ENCODE measurements around the gene TPRX1. TPM values are rescaled to one million over a fixed set of nuclear protein-coding genes. Genes with fewer than 3 reads are reported as not detected.
"Not testable (repeated sequence)": the region's sequence is repeated elsewhere in the genome, so short reads cannot be mapped to it uniquely, and the experiment has no call there.

The TPRX1 gene
- total RNA-seq (2012; rRNA removed), result not detected in 2 replicates

DNA sequence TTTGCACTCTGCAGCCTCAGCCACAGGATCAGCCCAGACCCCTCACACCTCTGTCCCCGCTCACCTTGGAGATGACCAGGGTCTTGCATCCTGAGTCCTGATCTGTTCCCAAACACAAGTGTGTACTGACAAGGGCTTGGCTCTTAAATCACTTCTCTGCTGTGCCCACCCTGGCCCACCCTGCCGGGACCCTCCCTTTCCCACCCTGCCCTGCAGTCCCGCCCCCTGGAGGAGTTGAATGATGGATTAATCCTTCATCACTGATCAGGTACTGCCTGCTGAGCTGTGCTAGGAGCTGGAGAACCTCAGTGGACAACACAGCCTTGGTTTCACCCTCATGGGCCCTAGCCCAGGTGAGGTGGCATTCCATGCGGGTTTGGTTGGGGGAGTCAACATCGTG is at the start of gene TPRX1:
Gene TPRX1, minus strand, starts transcription at position 101 of the 400 bp plus-strand sequence. Its CDS starts 12 bp downstream, at position 89.
- not testable (repeated sequence) for H3K4me2 ChIP-seq (ENCODE audit: low read length); H3K36me3 ChIP-seq (ENCODE audit: insufficient read depth, low read length); H3K27me3 ChIP-seq (ENCODE audit: control insufficient read depth, insufficient read depth, low read length); H3K4me3 ChIP-seq (ENCODE audit: low read length); H3K4me1 ChIP-seq (ENCODE audit: control insufficient read depth, insufficient read depth, low read length); H3K9me3 ChIP-seq (replicated peaks; ENCODE audit: low read length); H3K9ac ChIP-seq (ENCODE audit: low read depth, low read length)

GRCh38 chr19:47853003-47853402 is 48.7 kb upstream of the TPRX1 start:
- H3K36me3 ChIP-seq (ENCODE audit: insufficient read depth, low read length), result no peaks in the 10 kb centered on the region
- H3K4me1 ChIP-seq (ENCODE audit: control insufficient read depth, insufficient read depth, low read length), result no peaks in the 10 kb centered on the region
- no peak overlapping the region for H3K4me3 ChIP-seq (ENCODE audit: low read length)
- H3K9ac ChIP-seq (ENCODE audit: low read depth, low read length), result no peak overlapping the region
- no peak overlapping the region for H3K4me2 ChIP-seq (ENCODE audit: low read length)
- no peaks in the 10 kb centered on the region for H3K9me3 ChIP-seq (replicated peaks; ENCODE audit: low read length)
- H3K27me3 ChIP-seq (ENCODE audit: control insufficient read depth, insufficient read depth, low read length), result peaks cover 43% of the 10 kb centered on the region

- no peaks in the 10 kb centered on the region for H3K36me3 ChIP-seq (ENCODE audit: insufficient read depth, low read length)
- no peak overlapping the region for H3K9ac ChIP-seq (ENCODE audit: low read depth, low read length)
- H3K4me2 ChIP-seq (ENCODE audit: low read length), result no peak overlapping the region
- H3K4me3 ChIP-seq (ENCODE audit: low read length), result no peak overlapping the region
- H3K27me3 ChIP-seq (ENCODE audit: control insufficient read depth, insufficient read depth, low read length), result peaks cover 44% of the 10 kb centered on the region
- no peaks in the 10 kb centered on the region for H3K4me1 ChIP-seq (ENCODE audit: control insufficient read depth, insufficient read depth, low read length)
- no peaks in the 10 kb centered on the region for H3K9me3 ChIP-seq (replicated peaks; ENCODE audit: low read length)
Measured at GRCh38 chr19:47848823-47849473, 44.6 kb upstream of the TPRX1 start.

- no peaks in the 10 kb centered on the region for H3K4me1 ChIP-seq (ENCODE audit: control insufficient read depth, insufficient read depth, low read length)
- no peak overlapping the region for H3K4me3 ChIP-seq (ENCODE audit: low read length)
- no peak overlapping the region for H3K9ac ChIP-seq (ENCODE audit: low read depth, low read length)
- H3K9me3 ChIP-seq (replicated peaks; ENCODE audit: low read length), result no peaks in the 10 kb centered on the region
- no peak overlapping the region for H3K4me2 ChIP-seq (ENCODE audit: low read length)
- no peaks in the 10 kb centered on the region for H3K36me3 ChIP-seq (ENCODE audit: insufficient read depth, low read length)
- peaks cover 43% of the 10 kb centered on the region for H3K27me3 ChIP-seq (ENCODE audit: control insufficient read depth, insufficient read depth, low read length)
Measured at GRCh38 chr19:47848425-47848822, 44.1 kb upstream of the TPRX1 start.

DNA sequence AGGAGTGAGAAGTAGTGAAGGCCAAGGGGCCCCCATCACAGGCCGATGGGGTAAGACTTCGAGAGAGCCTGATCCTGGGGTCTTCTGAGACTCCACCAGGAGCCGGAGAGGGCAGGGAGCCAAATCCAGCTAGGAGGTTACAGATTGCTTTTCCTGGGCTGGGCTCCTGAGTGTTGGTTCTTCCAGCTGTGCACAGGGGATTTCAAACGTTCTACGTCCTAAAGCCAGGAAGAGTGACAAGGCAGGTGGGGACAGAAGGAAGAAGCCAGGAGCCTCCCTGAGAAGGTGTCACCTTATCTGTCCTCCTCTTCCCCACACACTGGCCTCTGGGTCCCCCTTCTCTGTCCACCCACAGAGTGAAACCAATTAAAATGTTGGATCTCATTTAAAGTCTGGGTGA is 38.6 kb upstream of the TPRX1 start:
- H3K27me3 ChIP-seq (ENCODE audit: control insufficient read depth, insufficient read depth, low read length), result peaks cover 34% of the 10 kb centered on the region
- no peaks in the 10 kb centered on the region for H3K9me3 ChIP-seq (replicated peaks; ENCODE audit: low read length)
- no peak overlapping the region for H3K4me2 ChIP-seq (ENCODE audit: low read length)
- H3K4me1 ChIP-seq (ENCODE audit: control insufficient read depth, insufficient read depth, low read length), result no peaks in the 10 kb centered on the region
- no peak overlapping the region for H3K9ac ChIP-seq (ENCODE audit: low read depth, low read length)
- no peak overlapping the region for H3K4me3 ChIP-seq (ENCODE audit: low read length)
- no peaks in the 10 kb centered on the region for H3K36me3 ChIP-seq (ENCODE audit: insufficient read depth, low read length)

DNA sequence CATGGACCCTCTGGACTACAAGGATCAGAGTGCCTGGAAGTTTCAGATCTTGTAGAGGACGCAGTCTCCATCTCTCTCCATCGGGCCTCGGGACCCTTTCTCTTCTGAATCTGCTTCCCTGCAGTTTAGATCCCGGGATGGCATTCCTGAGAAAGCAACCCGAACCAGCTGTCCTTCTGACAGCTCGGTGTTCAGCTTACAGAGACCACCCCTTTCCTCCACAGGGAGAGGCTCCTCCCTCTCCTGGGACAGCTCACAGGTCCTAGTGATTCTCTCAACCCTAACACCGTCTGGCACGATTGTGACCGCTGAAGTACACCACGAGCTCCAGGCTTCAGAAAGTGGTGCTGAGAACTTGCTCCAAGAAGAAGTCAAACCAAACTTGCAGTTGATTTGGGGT is 35.6 kb upstream of the TPRX1 start:
- no peak overlapping the region for H3K4me3 ChIP-seq (ENCODE audit: low read length)
- no peaks in the 10 kb centered on the region for H3K4me1 ChIP-seq (ENCODE audit: control insufficient read depth, insufficient read depth, low read length)
- no peaks in the 10 kb centered on the region for H3K9me3 ChIP-seq (replicated peaks; ENCODE audit: low read length)

GRCh38 chr19:47839411-47839810 is 35.1 kb upstream of the TPRX1 start:
- Histone ChIP-seq H3K9ac (ENCODE audit: low read depth, low read length) (no peak overlapping the region), H3K4me3 (ENCODE audit: low read length) (no peak overlapping the region), H3K27me3 (ENCODE audit: control insufficient read depth, insufficient read depth, low read length) (peaks cover 26% of the 10 kb centered on the region), H3K9me3 (replicated peaks; ENCODE audit: low read length) (no peaks in the 10 kb centered on the region), H3K36me3 (ENCODE audit: insufficient read depth, low read length) (no peaks in the 10 kb centered on the region), H3K4me2 (ENCODE audit: low read length) (no peak overlapping the region), H3K4me1 (ENCODE audit: control insufficient read depth, insufficient read depth, low read length) (no peaks in the 10 kb centered on the region)

More for the DNA sequence above, 35.6 kb upstream of the TPRX1 start:
- Histone ChIP-seq H3K36me3 (ENCODE audit: insufficient read depth, low read length) (no peaks in the 10 kb centered on the region), H3K27me3 (ENCODE audit: control insufficient read depth, insufficient read depth, low read length) (peaks cover 29% of the 10 kb centered on the region), H3K4me2 (ENCODE audit: low read length) (no peak overlapping the region), H3K9ac (ENCODE audit: low read depth, low read length) (no peak overlapping the region)

DNA sequence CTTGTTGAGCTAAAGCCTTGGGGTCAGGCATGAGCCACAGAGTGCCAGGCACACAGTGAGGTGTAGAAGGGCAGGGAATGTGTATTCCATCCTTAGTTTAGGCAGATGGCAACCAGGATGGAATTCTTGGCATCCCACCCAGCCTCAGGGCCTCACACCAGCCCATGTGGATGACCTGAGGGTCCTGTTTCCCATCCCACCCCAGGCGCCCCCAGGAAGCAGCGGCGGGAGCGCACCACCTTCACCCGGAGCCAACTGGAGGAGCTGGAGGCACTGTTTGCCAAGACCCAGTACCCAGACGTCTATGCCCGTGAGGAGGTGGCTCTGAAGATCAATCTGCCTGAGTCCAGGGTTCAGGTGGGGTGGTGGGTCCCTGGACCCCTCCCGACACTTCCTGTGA is 31.7 kb upstream of the TPRX1 start:
- Histone ChIP-seq H3K4me2 (ENCODE audit: low read length) (no peak overlapping the region), H3K9ac (ENCODE audit: low read depth, low read length) (no peak overlapping the region), H3K27me3 (ENCODE audit: control insufficient read depth, insufficient read depth, low read length) (peaks cover 8% of the 10 kb centered on the region), H3K4me3 (ENCODE audit: low read length) (no peak overlapping the region), H3K9me3 (replicated peaks; ENCODE audit: low read length) (no peaks in the 10 kb centered on the region), H3K4me1 (ENCODE audit: control insufficient read depth, insufficient read depth, low read length) (no peaks in the 10 kb centered on the region), H3K36me3 (ENCODE audit: insufficient read depth, low read length) (no peaks in the 10 kb centered on the region)

DNA sequence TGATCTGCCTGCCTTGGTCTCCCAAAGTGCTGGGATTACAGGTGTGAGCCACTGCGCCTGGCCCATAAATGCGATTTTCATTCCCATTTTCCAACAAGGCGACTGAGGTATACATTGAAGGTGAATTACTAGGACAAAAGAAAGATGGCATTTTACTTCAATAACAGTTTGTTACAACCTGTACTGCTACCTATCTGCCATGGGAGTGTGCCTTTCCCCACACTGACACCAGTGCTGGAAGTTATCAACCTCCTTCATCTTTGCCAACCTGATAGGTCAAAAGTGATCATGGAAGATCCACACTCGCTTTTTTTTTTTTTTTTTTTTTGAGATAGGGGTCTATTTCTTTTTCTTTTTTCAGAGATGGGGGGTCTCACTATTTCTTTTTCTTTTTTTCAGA is 28.4 kb upstream of the TPRX1 start:
- no peak overlapping the region for H3K4me3 ChIP-seq (ENCODE audit: low read length)
- H3K9ac ChIP-seq (ENCODE audit: low read depth, low read length), result no peak overlapping the region
- no peaks in the 10 kb centered on the region for H3K4me1 ChIP-seq (ENCODE audit: control insufficient read depth, insufficient read depth, low read length)
- H3K27me3 ChIP-seq (ENCODE audit: control insufficient read depth, insufficient read depth, low read length), result peaks cover 8% of the 10 kb centered on the region
- H3K9me3 ChIP-seq (replicated peaks; ENCODE audit: low read length), result no peaks in the 10 kb centered on the region
- no peak overlapping the region for H3K4me2 ChIP-seq (ENCODE audit: low read length)
- no peaks in the 10 kb centered on the region for H3K36me3 ChIP-seq (ENCODE audit: insufficient read depth, low read length)

DNA sequence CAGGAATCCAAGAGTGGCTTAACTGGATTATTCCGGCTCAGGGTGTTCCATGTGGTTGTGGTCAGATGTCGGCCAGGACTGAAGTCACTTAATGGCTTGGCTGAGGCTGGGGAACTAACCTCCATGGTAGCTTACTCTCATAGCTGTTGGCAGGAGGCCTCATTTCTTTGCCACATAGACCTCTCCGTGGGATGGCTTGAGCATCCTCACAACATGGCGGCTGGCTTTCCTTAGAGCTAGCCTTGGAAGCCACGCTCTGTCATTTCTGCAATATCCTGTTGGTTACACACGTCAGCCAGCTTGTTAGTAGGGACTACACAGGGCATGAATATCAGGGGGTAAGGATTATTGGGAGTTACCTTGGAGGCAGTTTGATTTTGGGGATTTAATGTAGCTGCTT is 22.4 kb upstream of the TPRX1 start:
- H3K4me2 ChIP-seq (ENCODE audit: low read length), result no peak overlapping the region
- no peak overlapping the region for H3K4me3 ChIP-seq (ENCODE audit: low read length)
- peaks cover 30% of the 10 kb centered on the region for H3K27me3 ChIP-seq (ENCODE audit: control insufficient read depth, insufficient read depth, low read length)
- no peaks in the 10 kb centered on the region for H3K9me3 ChIP-seq (replicated peaks; ENCODE audit: low read length)
- no peak overlapping the region for H3K9ac ChIP-seq (ENCODE audit: low read depth, low read length)
- H3K36me3 ChIP-seq (ENCODE audit: insufficient read depth, low read length), result no peaks in the 10 kb centered on the region
- H3K4me1 ChIP-seq (ENCODE audit: control insufficient read depth, insufficient read depth, low read length), result no peaks in the 10 kb centered on the region

GRCh38 chr19:47824396-47824795 is 20.0 kb upstream of the TPRX1 start:
- Histone ChIP-seq H3K36me3 (ENCODE audit: insufficient read depth, low read length) (no peaks in the 10 kb centered on the region), H3K4me3 (ENCODE audit: low read length) (no peak overlapping the region), H3K4me2 (ENCODE audit: low read length) (no peak overlapping the region), H3K9me3 (replicated peaks; ENCODE audit: low read length) (no peaks in the 10 kb centered on the region), H3K27me3 (ENCODE audit: control insufficient read depth, insufficient read depth, low read length) (peaks cover 52% of the 10 kb centered on the region), H3K4me1 (ENCODE audit: control insufficient read depth, insufficient read depth, low read length) (no peaks in the 10 kb centered on the region), H3K9ac (ENCODE audit: low read depth, low read length) (no peak overlapping the region)

GRCh38 chr19:47821460-47822020 is 17.2 kb upstream of the TPRX1 start, which contains the start of gene CRX:
TSS of gene CRX (plus strand) at chr19:47821937. CDS start at chr19:47834444, 12,507 bp downstream.
- no peak within 1 kb of the TSS for H3K4me3 ChIP-seq (ENCODE audit: low read length)
- no peaks in the 10 kb centered on the region for H3K36me3 ChIP-seq (ENCODE audit: insufficient read depth, low read length)
- no peaks in the 10 kb centered on the region for H3K4me1 ChIP-seq (ENCODE audit: control insufficient read depth, insufficient read depth, low read length)
- no peak within 1 kb of the TSS for H3K4me2 ChIP-seq (ENCODE audit: low read length)
- H3K9me3 ChIP-seq (replicated peaks; ENCODE audit: low read length), result no peaks in the 10 kb centered on the region
- H3K9ac ChIP-seq (ENCODE audit: low read depth, low read length), result no peak within 1 kb of the TSS
- peaks cover 55% of the 10 kb centered on the region for H3K27me3 ChIP-seq (ENCODE audit: control insufficient read depth, insufficient read depth, low read length)
